ENCODE data around the gene FAM111A. TPM values are rescaled to one million over a fixed set of nuclear protein-coding genes. Genes with fewer than 3 reads are reported as not detected.
"Not testable (repeated sequence)": the region's sequence is repeated elsewhere in the genome, so short reads cannot be mapped to it uniquely, and the experiment has no call there.

The FAM111A gene
- 78.8 TPM for polyA plus RNA-seq (2013)

GRCh38 chr11:59142530-59143507 lies at the start of gene FAM111A:
Gene FAM111A, plus strand, starts transcription at chr11:59142856. Its CDS starts 6,017 bp downstream, at chr11:59148873.
- 0% methylated on average over 46 of the region's 50 CpGs for WGBS (ENCODE audit: insufficient coverage)
- peaks cover 0 to 13% (median 5%) of the 10 kb centered on the region in 4 experiments for H3K36me3 ChIP-seq (ENCODE audit: control insufficient read depth in 4 of 4, insufficient read depth in 4 of 4, low read length in 3 of 4)
- CTCF ChIA-PET = interaction anchor here (0.8 to 10.0 kb wide), 6 partner anchors 8 to 56 kb away, joined by 3 to 117 read pairs (median 3); partner anchors contain the start of gene DTX4
- H3K27me3 ChIP-seq (replicated peaks in 2 of 5; ENCODE audit: control insufficient read depth in 4 of 5, insufficient read depth in 5 of 5, low read length in 4 of 5) = no peaks in the 10 kb centered on the region
- H3K9me3 ChIP-seq (ENCODE audit: control extremely low read depth in 1 of 5, control insufficient read depth in 4 of 5, insufficient read depth in 2 of 5, low read depth in 1 of 5, low read length in 4 of 5) = no peaks in the 10 kb centered on the region
- DNase-seq = peak; percentile 94 to 98 (median 96)
- POLR2A ChIA-PET = no interaction called here
- peak within 1 kb of the TSS; percentile 90 to 95 for H3K27ac ChIP-seq (ENCODE audit: insufficient read depth in 1 of 2, low read depth in 1 of 2, low read length in 2 of 2, poor library complexity in 1 of 2, severe bottlenecking in 2 of 2)
- peak within 1 kb of the TSS; percentile 84 to 99 (median 94) for H3K4me3 ChIP-seq (ENCODE audit: control insufficient read depth in 1 of 7, extremely low read depth in 1 of 7, insufficient read depth in 4 of 7, low read depth in 2 of 7, low read length in 6 of 7)
- peaks cover 26 to 49% (median 41%) of the 10 kb centered on the region in 4 experiments for H3K4me1 ChIP-seq (ENCODE audit: control extremely low read depth in 1 of 4, control insufficient read depth in 4 of 4, insufficient read depth in 4 of 4, low read length in 3 of 4)

GRCh38 chr11:59093576-59093975 lies 49.1 kb upstream of the FAM111A start:
- H3K27me3 ChIP-seq (replicated peaks in 2 of 5; ENCODE audit: control insufficient read depth in 4 of 5, insufficient read depth in 5 of 5, low read length in 4 of 5); H3K4me3 ChIP-seq (ENCODE audit: control insufficient read depth in 1 of 7, extremely low read depth in 1 of 7, insufficient read depth in 4 of 7, low read depth in 2 of 7, low read length in 6 of 7); POLR2A ChIA-PET; DNase-seq; H3K9me3 ChIP-seq (ENCODE audit: control extremely low read depth in 1 of 5, control insufficient read depth in 4 of 5, insufficient read depth in 2 of 5, low read depth in 1 of 5, low read length in 4 of 5); H3K4me1 ChIP-seq (ENCODE audit: control extremely low read depth in 1 of 4, control insufficient read depth in 4 of 4, insufficient read depth in 4 of 4, low read length in 3 of 4); H3K36me3 ChIP-seq (ENCODE audit: control insufficient read depth in 4 of 4, insufficient read depth in 4 of 4, low read length in 3 of 4); H3K27ac ChIP-seq (ENCODE audit: insufficient read depth in 1 of 2, low read depth in 1 of 2, low read length in 2 of 2, poor library complexity in 1 of 2, severe bottlenecking in 2 of 2): not testable (repeated sequence)
- CTCF ChIA-PET = interaction anchor here (1.7 kb wide), 1 partner anchor 65 kb away, joined by 6 read pairs; no protein-coding TSS in a partner anchor

GRCh38 chr11:59095225-59095624 lies 47.4 kb upstream of the FAM111A start:
- not testable (repeated sequence) for H3K27ac ChIP-seq (ENCODE audit: insufficient read depth in 1 of 2, low read depth in 1 of 2, low read length in 2 of 2, poor library complexity in 1 of 2, severe bottlenecking in 2 of 2)
- CTCF ChIA-PET = interaction anchor here (1.7 to 3.2 kb wide), 2 partner anchors 40 to 62 kb away, joined by 12 to 26 read pairs; no protein-coding TSS in a partner anchor

GRCh38 chr11:59095972-59096575 lies 46.6 kb upstream of the FAM111A start:
- 100% methylated on average over 1 of the region's 5 CpGs for WGBS (ENCODE audit: insufficient coverage)
- H3K27ac ChIP-seq (ENCODE audit: insufficient read depth in 1 of 2, low read depth in 1 of 2, low read length in 2 of 2, poor library complexity in 1 of 2, severe bottlenecking in 2 of 2); H3K4me3 ChIP-seq (ENCODE audit: control insufficient read depth in 1 of 7, extremely low read depth in 1 of 7, insufficient read depth in 4 of 7, low read depth in 2 of 7, low read length in 6 of 7); H3K4me1 ChIP-seq (ENCODE audit: control extremely low read depth in 1 of 4, control insufficient read depth in 4 of 4, insufficient read depth in 4 of 4, low read length in 3 of 4); DNase-seq; H3K9me3 ChIP-seq (ENCODE audit: control extremely low read depth in 1 of 5, control insufficient read depth in 4 of 5, insufficient read depth in 2 of 5, low read depth in 1 of 5, low read length in 4 of 5); POLR2A ChIA-PET; H3K36me3 ChIP-seq (ENCODE audit: control insufficient read depth in 4 of 4, insufficient read depth in 4 of 4, low read length in 3 of 4); H3K27me3 ChIP-seq (replicated peaks in 2 of 5; ENCODE audit: control insufficient read depth in 4 of 5, insufficient read depth in 5 of 5, low read length in 4 of 5): not testable (repeated sequence)
- CTCF ChIA-PET = interaction anchor here (0.8 to 3.2 kb wide), 5 partner anchors 30 to 62 kb away, joined by 3 to 26 read pairs (median 7); no protein-coding TSS in a partner anchor

More at GRCh38 chr11:59095225-59095624, 47.4 kb upstream of the FAM111A start:
- H3K27me3 ChIP-seq (replicated peaks in 2 of 5; ENCODE audit: control insufficient read depth in 4 of 5, insufficient read depth in 5 of 5, low read length in 4 of 5); H3K36me3 ChIP-seq (ENCODE audit: control insufficient read depth in 4 of 4, insufficient read depth in 4 of 4, low read length in 3 of 4); H3K4me3 ChIP-seq (ENCODE audit: control insufficient read depth in 1 of 7, extremely low read depth in 1 of 7, insufficient read depth in 4 of 7, low read depth in 2 of 7, low read length in 6 of 7); H3K4me1 ChIP-seq (ENCODE audit: control extremely low read depth in 1 of 4, control insufficient read depth in 4 of 4, insufficient read depth in 4 of 4, low read length in 3 of 4); DNase-seq; POLR2A ChIA-PET; H3K9me3 ChIP-seq (ENCODE audit: control extremely low read depth in 1 of 5, control insufficient read depth in 4 of 5, insufficient read depth in 2 of 5, low read depth in 1 of 5, low read length in 4 of 5): not testable (repeated sequence)
- WGBS (ENCODE audit: insufficient coverage) = no CpG with 5 or more reads among the region's 1 CpG

DNA sequence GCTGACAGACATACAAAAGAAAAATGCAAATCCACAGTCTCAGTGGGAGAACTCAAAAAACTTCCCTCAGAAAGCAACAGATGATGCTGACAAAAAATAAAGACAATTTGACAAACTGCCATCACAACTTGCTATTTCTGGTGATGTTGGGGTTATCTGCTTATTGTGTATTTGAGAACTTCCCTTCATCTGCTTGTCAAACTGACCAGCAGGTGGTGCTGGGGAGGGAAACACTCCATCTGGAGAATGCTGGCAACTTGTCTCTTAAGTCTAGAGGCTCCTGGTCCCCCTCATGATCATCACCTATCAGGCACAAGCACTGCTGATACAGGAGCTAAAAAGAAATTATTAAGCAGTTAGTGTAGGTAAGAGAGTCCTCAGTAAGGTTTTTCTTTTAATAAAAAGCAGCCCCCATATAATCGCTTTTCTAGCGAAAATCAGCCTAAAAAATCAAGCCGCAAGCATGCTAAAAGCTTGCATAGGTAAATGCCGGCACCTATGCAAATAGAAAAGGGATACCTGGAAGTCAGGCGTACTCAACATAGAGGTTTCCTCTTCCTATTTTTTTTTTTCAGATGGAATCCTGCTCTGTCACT lies 45.4 kb upstream of the FAM111A start:
- POLR2A ChIA-PET = no interaction called here

GRCh38 chr11:59097938-59098337 lies 44.7 kb upstream of the FAM111A start:
- POLR2A ChIA-PET = not testable (repeated sequence)

More for the DNA sequence above, 45.4 kb upstream of the FAM111A start:
- no peak overlapping the region for H3K27ac ChIP-seq (ENCODE audit: insufficient read depth in 1 of 2, low read depth in 1 of 2, low read length in 2 of 2, poor library complexity in 1 of 2, severe bottlenecking in 2 of 2)
- CTCF ChIA-PET = interaction anchor here (0.6 to 3.2 kb wide), 12 partner anchors 9 to 108 kb away, joined by 3 to 26 read pairs (median 4); no protein-coding TSS in a partner anchor
- peaks cover 0 to 6% (median 4%) of the 10 kb centered on the region in 4 experiments for H3K4me1 ChIP-seq (ENCODE audit: control extremely low read depth in 1 of 4, control insufficient read depth in 4 of 4, insufficient read depth in 4 of 4, low read length in 3 of 4)
- no peaks in the 10 kb centered on the region for H3K9me3 ChIP-seq (ENCODE audit: control extremely low read depth in 1 of 5, control insufficient read depth in 4 of 5, insufficient read depth in 2 of 5, low read depth in 1 of 5, low read length in 4 of 5)
- H3K4me3 ChIP-seq (ENCODE audit: control insufficient read depth in 1 of 7, extremely low read depth in 1 of 7, insufficient read depth in 4 of 7, low read depth in 2 of 7, low read length in 6 of 7) = no peak overlapping the region
- DNase-seq = peak; percentile 77 to 88 (median 84)
- no peaks in the 10 kb centered on the region for H3K27me3 ChIP-seq (replicated peaks in 2 of 5; ENCODE audit: control insufficient read depth in 4 of 5, insufficient read depth in 5 of 5, low read length in 4 of 5)
- WGBS (ENCODE audit: insufficient coverage) = 95% methylated on average over 5 of the region's 5 CpGs
- H3K36me3 ChIP-seq (ENCODE audit: control insufficient read depth in 4 of 4, insufficient read depth in 4 of 4, low read length in 3 of 4) = no peaks in the 10 kb centered on the region

More at GRCh38 chr11:59097938-59098337, 44.7 kb upstream of the FAM111A start:
- H3K27ac ChIP-seq (ENCODE audit: insufficient read depth in 1 of 2, low read depth in 1 of 2, low read length in 2 of 2, poor library complexity in 1 of 2, severe bottlenecking in 2 of 2); H3K27me3 ChIP-seq (replicated peaks in 2 of 5; ENCODE audit: control insufficient read depth in 4 of 5, insufficient read depth in 5 of 5, low read length in 4 of 5); H3K36me3 ChIP-seq (ENCODE audit: control insufficient read depth in 4 of 4, insufficient read depth in 4 of 4, low read length in 3 of 4); H3K4me1 ChIP-seq (ENCODE audit: control extremely low read depth in 1 of 4, control insufficient read depth in 4 of 4, insufficient read depth in 4 of 4, low read length in 3 of 4); H3K4me3 ChIP-seq (ENCODE audit: control insufficient read depth in 1 of 7, extremely low read depth in 1 of 7, insufficient read depth in 4 of 7, low read depth in 2 of 7, low read length in 6 of 7); DNase-seq; H3K9me3 ChIP-seq (ENCODE audit: control extremely low read depth in 1 of 5, control insufficient read depth in 4 of 5, insufficient read depth in 2 of 5, low read depth in 1 of 5, low read length in 4 of 5): not testable (repeated sequence)
- WGBS (ENCODE audit: insufficient coverage) = 82% methylated on average over 2 of the region's 8 CpGs
- CTCF ChIA-PET = interaction anchor here (0.7 to 3.2 kb wide), 10 partner anchors 8 to 107 kb away, joined by 3 to 26 read pairs (median 4); no protein-coding TSS in a partner anchor

All from common myeloid progenitor, CD34-positive (primary cell).